ENCODE results near the gene CABP1.

CABP1 gene

DNA sequence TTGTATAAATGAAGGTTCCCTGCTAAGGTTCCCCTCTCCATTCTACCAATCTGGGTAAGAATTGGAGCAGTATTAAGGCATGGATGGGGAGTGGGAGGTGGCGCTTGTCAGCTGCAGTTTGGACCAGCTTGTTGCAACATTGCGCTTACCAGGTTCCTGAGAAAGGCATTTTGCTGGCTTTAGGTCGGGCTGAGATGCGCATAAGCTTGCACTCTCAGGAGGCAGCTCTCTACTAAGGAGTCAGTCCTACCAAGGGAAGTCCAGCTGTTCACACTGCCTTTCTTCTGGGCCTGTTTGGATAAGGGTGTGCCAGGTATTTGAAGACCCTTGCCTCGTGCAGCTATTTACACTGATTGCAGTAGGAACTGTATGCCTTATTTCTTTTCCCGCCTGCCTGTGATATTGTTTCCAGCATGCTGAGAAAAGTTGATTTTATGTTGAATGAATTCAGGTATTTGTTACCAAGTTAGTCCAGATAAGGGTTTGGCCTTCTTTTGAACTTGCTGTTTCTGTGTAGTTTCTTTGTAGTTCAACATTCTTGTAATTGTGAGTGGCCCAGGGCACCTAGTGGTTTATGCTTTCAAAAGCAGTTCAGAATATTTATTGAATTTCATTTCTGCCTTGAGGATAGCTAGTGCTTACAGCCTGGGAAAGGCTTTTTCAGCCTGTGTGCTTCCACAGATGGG is 49.1 kb downstream of the CABP1 start:
- no peak for DNase-seq (ENCODE audit: low read depth, low spot score)
- ChIA-PET CTCF (interaction anchor here (1.0 to 1.6 kb wide), 4 partner anchors 11 to 43 kb away, joined by 3 to 9 read pairs (median 5); no protein-coding TSS in a partner anchor), POLR2A (no interaction called here)
- peak overlapping the region; percentile 92 for H3K4me3 ChIP-seq (ENCODE audit: low read depth, low read length)
- TF ChIP-seq, protein P1, sequence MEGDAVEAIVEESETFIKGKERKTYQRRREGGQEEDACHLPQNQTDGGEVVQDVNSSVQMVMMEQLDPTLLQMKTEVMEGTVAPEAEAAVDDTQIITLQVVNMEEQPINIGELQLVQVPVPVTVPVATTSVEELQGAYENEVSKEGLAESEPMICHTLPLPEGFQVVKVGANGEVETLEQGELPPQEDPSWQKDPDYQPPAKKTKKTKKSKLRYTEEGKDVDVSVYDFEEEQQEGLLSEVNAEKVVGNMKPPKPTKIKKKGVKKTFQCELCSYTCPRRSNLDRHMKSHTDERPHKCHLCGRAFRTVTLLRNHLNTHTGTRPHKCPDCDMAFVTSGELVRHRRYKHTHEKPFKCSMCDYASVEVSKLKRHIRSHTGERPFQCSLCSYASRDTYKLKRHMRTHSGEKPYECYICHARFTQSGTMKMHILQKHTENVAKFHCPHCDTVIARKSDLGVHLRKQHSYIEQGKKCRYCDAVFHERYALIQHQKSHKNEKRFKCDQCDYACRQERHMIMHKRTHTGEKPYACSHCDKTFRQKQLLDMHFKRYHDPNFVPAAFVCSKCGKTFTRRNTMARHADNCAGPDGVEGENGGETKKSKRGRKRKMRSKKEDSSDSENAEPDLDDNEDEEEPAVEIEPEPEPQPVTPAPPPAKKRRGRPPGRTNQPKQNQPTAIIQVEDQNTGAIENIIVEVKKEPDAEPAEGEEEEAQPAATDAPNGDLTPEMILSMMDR (IDR thresholded peaks at IDR 0.05; ENCODE audit: insufficient read depth, low read length, missing control alignments) = no peak

DNA sequence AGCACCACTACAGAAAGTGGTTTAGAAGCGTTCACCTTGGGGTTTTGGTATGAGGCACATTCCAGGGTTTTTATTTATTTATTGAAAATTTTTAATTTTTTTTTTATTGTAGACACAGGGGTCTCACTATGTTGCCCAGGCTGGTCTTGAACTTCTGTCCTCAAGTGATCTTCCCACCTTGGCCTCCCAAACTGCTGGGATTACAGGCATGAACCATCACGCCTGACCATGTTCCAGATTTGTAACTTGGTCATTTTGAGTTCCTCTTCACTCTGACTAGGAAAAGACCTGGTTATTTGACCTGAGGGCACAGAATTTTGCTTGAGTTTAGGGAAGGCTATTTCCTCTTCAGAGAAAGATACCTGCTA is 49.6 kb downstream of the CABP1 start:
- no peak for DNase-seq (ENCODE audit: low read depth, low spot score)
- no peak overlapping the region for H3K4me3 ChIP-seq (ENCODE audit: low read depth, low read length)
- TF ChIP-seq, protein P1 (IDR thresholded peaks at IDR 0.05; ENCODE audit: insufficient read depth, low read length, missing control alignments) = no peak
- ChIA-PET POLR2A (no interaction called here), CTCF (interaction anchor here (1.0 to 1.6 kb wide), 6 partner anchors 11 to 282 kb away, joined by 3 to 9 read pairs (median 4); no protein-coding TSS in a partner anchor)

DNA sequence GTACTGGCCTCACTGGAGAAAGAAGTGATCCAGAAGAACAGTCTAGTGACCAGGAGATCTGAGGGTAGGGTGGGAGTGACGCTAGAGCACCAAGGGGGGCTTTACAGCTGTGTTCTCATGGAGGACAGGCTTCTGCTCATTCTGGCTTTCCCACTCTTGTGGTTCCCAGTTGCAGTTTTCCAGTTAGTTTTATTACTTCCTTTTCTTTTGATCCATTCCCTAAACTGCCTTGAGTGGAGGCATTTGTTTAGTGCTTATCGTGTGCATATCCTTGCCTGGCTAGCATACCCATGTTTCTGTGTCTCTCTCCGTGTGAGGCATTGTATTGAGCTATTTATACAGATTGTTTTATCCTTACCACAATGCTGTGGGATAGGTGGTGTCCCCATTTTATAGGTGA is 50.6 kb downstream of the CABP1 start:
- ChIA-PET POLR2A (no interaction called here), CTCF (interaction anchor here (1.0 to 4.5 kb wide), 5 partner anchors 10 to 281 kb away, joined by 3 to 26 read pairs (median 3); no protein-coding TSS in a partner anchor)

DNA sequence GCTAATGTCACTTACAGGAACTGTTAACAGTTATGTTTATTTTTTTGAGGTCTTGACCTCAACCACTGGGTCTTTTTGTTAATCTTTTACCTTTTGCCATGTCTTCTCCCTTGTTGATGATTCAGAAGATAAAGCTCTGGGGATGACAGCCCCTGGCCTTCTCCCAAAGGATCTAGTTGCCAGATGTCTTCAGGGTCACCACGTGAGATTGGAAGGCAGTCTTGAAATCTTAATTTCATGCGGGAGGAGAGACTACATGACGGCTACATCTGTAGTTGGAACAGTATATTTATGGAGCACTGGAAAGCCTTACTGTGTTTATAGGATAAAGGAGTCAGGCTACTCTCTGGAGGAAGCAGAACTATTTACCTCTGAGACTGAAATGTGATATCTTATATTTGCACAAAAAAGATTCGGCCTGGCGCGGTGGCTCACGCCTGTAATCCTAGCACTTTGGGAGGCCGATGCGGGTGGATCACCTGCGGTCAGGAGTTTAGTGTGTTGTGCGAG is 52.2 kb downstream of the CABP1 start:
- H3K4me3 ChIP-seq (ENCODE audit: low read depth, low read length) = no peak overlapping the region
- ChIA-PET CTCF (interaction anchor here (1.3 to 4.5 kb wide), 2 partner anchors 18 to 44 kb away, joined by 5 to 26 read pairs; no protein-coding TSS in a partner anchor), POLR2A (no interaction called here)
- DNase-seq (ENCODE audit: low read depth, low spot score) = no peak
- TF ChIP-seq, protein P1 (IDR thresholded peaks at IDR 0.05; ENCODE audit: insufficient read depth, low read length, missing control alignments) = no peak

More for the DNA sequence above, 50.6 kb downstream of the CABP1 start:
- TF ChIP-seq, protein P1 (IDR thresholded peaks at IDR 0.05; ENCODE audit: insufficient read depth, low read length, missing control alignments) = no peak
- no peak for DNase-seq (ENCODE audit: low read depth, low spot score)
- no peak overlapping the region for H3K4me3 ChIP-seq (ENCODE audit: low read depth, low read length)

DNA sequence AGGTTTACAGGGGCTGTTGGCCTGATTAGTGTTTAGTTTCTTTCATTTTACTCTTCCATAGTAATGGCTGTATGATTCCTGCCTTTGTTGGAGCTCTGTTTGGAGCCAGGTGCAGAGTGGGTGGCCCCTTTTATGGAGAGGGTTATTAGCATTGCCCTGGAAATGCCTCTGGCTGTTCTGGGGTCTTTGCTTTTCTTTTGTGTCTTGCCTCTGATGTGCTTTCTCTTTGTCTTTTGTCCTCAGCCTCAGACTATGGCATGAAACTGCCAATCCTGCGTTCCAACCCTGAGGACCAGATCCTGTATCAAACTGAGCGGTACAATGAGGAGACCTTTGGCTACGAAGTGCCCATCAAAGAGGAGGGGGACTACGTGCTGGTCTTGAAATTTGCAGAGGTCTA is 53.4 kb downstream of the CABP1 start:
- H3K4me3 ChIP-seq (ENCODE audit: low read depth, low read length) = no peak overlapping the region
- POLR2A ChIA-PET = no interaction called here
- no peak for DNase-seq (ENCODE audit: low read depth, low spot score)
- TF ChIP-seq, protein P1 (IDR thresholded peaks at IDR 0.05; ENCODE audit: insufficient read depth, low read length, missing control alignments) = no peak
- CTCF ChIA-PET = interaction anchor here (4.5 kb wide), 1 partner anchor 46 kb away, joined by 26 read pairs; no protein-coding TSS in a partner anchor

DNA sequence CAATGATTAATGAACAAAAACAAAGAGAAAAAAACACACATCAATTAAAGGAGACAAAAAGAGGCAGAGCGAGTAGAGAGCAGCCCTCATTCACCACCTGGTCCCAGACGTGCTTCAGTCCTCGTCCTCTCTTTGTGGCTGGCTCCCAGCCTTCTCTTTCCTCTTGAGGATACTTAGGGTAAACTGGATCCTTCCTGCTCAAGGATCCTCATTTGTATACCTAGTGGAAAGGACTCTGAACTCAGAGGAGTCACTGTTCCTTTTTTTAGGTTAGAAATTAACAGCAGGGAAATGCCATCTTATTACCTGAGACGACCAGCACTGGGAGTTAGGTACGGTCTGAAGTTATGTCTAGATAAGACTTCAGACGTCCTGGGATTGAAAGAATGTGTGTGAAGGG is 56.2 kb downstream of the CABP1 start:
- H3K4me3 ChIP-seq (ENCODE audit: low read depth, low read length) = no peak overlapping the region
- DNase-seq (ENCODE audit: low read depth, low spot score) = no peak
- TF ChIP-seq, protein P1 (IDR thresholded peaks at IDR 0.05; ENCODE audit: insufficient read depth, low read length, missing control alignments) = no peak
- ChIA-PET CTCF (no interaction called here), POLR2A (no interaction called here)

Measured in AG04449 (cell line).